ENCODE results near the gene CADM2. TPM values are rescaled to one million over a fixed set of nuclear protein-coding genes. Genes with fewer than 3 reads are reported as not detected.

Gene CADM2
- total RNA-seq, 1 donor, result under 0.01 TPM

GRCh38 chr3:85264381-85264780, 305.6 kb downstream of the CADM2 start:
- H3K4me3 ChIP-seq (ENCODE audit: low read depth, low read length), result no peak overlapping the region
- no peak for TF ChIP-seq CTCF (IDR thresholded peaks at IDR 0.05; ENCODE audit: insufficient read depth, low read depth, low read length)
- no peak for DNase-seq (ENCODE audit: low read depth)

GRCh38 chr3:85270488-85270887, 311.7 kb downstream of the CADM2 start:
- no peak for TF ChIP-seq CTCF (IDR thresholded peaks at IDR 0.05; ENCODE audit: insufficient read depth, low read depth, low read length)
- no peak for DNase-seq (ENCODE audit: low read depth)

GRCh38 chr3:85271911-85272310, 313.1 kb downstream of the CADM2 start:
- no peak for TF ChIP-seq CTCF (IDR thresholded peaks at IDR 0.05; ENCODE audit: insufficient read depth, low read depth, low read length)
- no peak overlapping the region for H3K4me3 ChIP-seq (ENCODE audit: low read depth, low read length)
- no peak for DNase-seq (ENCODE audit: low read depth)

More at GRCh38 chr3:85270488-85270887, 311.7 kb downstream of the CADM2 start:
- H3K4me3 ChIP-seq (ENCODE audit: low read depth, low read length), result no peak overlapping the region

GRCh38 chr3:85288257-85288656, 329.5 kb downstream of the CADM2 start:
- no peak overlapping the region for H3K4me3 ChIP-seq (ENCODE audit: low read depth, low read length)
- no peak for TF ChIP-seq CTCF (IDR thresholded peaks at IDR 0.05; ENCODE audit: insufficient read depth, low read depth, low read length)
- DNase-seq (ENCODE audit: low read depth), result no peak

- no peak for DNase-seq (ENCODE audit: low read depth)
- TF ChIP-seq CTCF (IDR thresholded peaks at IDR 0.05; ENCODE audit: insufficient read depth, low read depth, low read length), result no peak
- H3K4me3 ChIP-seq (ENCODE audit: low read depth, low read length), result no peak overlapping the region
Measured at GRCh38 chr3:85297291-85297690, 338.5 kb downstream of the CADM2 start.

GRCh38 chr3:85298032-85298431, 339.2 kb downstream of the CADM2 start:
- TF ChIP-seq CTCF (IDR thresholded peaks at IDR 0.05; ENCODE audit: insufficient read depth, low read depth, low read length), result no peak

GRCh38 chr3:85303156-85303555, 344.4 kb downstream of the CADM2 start:
- H3K4me3 ChIP-seq (ENCODE audit: low read depth, low read length), result no peak overlapping the region
- no peak for TF ChIP-seq CTCF (IDR thresholded peaks at IDR 0.05; ENCODE audit: insufficient read depth, low read depth, low read length)
- DNase-seq (ENCODE audit: low read depth), result no peak

More at GRCh38 chr3:85298032-85298431, 339.2 kb downstream of the CADM2 start:
- no peak overlapping the region for H3K4me3 ChIP-seq (ENCODE audit: low read depth, low read length)
- no peak for DNase-seq (ENCODE audit: low read depth)

All from fibroblast of villous mesenchyme (primary cell).